ENCODE data around the gene RGL2. TPM values are rescaled to one million over a fixed set of nuclear protein-coding genes. Genes with fewer than 3 reads are reported as not detected.

RGL2 gene
- total and polyA plus RNA-seq, 10 of the 15 experiments (the other 5 are each of a cell fraction or from before 2014, with no cell fraction given): 0.84 to 21.2 (median 6.8) TPM

DNA sequence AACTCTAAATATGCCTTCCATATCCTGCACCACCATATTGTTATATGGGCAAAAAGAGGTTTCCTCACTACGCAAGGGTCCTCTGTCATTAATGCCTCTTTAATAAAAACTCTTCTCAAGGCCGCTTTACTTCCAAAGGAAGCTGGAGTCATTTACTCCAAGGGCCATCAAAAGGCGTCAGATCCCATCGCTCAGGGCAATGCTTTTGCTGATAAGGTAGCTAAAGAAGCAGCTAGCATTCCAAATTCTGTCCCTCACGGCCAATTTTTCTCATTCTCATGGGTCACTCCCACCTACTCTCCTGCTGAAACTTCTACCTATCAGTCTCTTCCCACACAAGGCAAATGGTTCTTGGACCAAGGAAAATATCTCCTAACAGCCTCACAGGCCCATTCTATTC is 49.1 kb upstream of the RGL2 start:
- ChIA-PET POLR2A (no interaction called here), SMC1A (ENCODE audit: uncharacterized antibody, unreplicated experiment) (no interaction called here), RAD21 (ENCODE audit: unreplicated experiment) (interaction anchor here (1.3 kb wide), 1 partner anchor 48 kb away, joined by 4 read pairs; no protein-coding TSS in a partner anchor), CTCF (interaction anchor here (0.6 to 1.2 kb wide), 2 partner anchors 28 to 36 kb away, joined by 3 read pairs; no protein-coding TSS in a partner anchor)
- ATAC-seq (no peak), FAIRE-seq (no peak), DNase-seq (ENCODE audit: low read depth, low spot score) (no peak)
- H3K36me3 ChIP-seq (ENCODE audit: control insufficient read depth in 2 of 2, insufficient read depth in 2 of 2, low read length in 1 of 2): no peaks in the 10 kb centered on the region
- no peaks in the 10 kb centered on the region for H3K27me3 ChIP-seq (replicated peaks in 1 of 2; ENCODE audit: control insufficient read depth in 2 of 2, insufficient read depth in 2 of 2, low read length in 1 of 2)
- no peak overlapping the region for H3K4me3 ChIP-seq
- 86% methylated on average over 5 of the region's 5 CpGs for whole genome bisulfite sequencing (ENCODE audit: insufficient coverage, insufficient replicate concordance, low lambda C conversion rate, missing lambda C conversion rate)
- intact Hi-C loops (cut with micrococcal nuclease; ENCODE audit: unreplicated experiment): no loop called here
- no peaks in the 10 kb centered on the region for H4K20me1 ChIP-seq (ENCODE audit: control insufficient read depth, insufficient read depth)
- no peaks in the 10 kb centered on the region for H3K79me2 ChIP-seq (ENCODE audit: control insufficient read depth, insufficient read depth, low read length)
- no peak overlapping the region for H3K9ac ChIP-seq (ENCODE audit: control insufficient read depth, insufficient read depth, low read length)
- H3K27ac ChIP-seq (ENCODE audit: control insufficient read depth, insufficient read depth): no peak overlapping the region
- BruUV-seq (replicated peaks): no TSS peak
- no peak overlapping the region for H2AFZ ChIP-seq (ENCODE audit: control insufficient read depth, low read depth, low read length)
- peaks cover 15% of the 10 kb centered on the region for H3K4me1 ChIP-seq (ENCODE audit: control insufficient read depth, insufficient read depth, low read length)
- no peaks in the 10 kb centered on the region for H3K9me3 ChIP-seq (replicated peaks; ENCODE audit: control insufficient read depth, insufficient read depth, low read length)
- H3K4me2 ChIP-seq (ENCODE audit: control insufficient read depth, insufficient read depth): no peak overlapping the region
- in situ Hi-C loops (cut with MboI): no loop called here
- TF ChIP-seq BCL11A (IDR thresholded peaks at IDR 0.05; ENCODE audit: low read depth, low read length) (no peak), ZNF622 (IDR thresholded peaks at IDR 0.05) (no peak), FOXM1 (IDR thresholded peaks at IDR 0.05; ENCODE audit: low read depth, low read length) (no peak), ZBTB40 (IDR thresholded peaks at IDR 0.05; ENCODE audit: borderline replicate concordance) (no peak), SMARCA5 (IDR thresholded peaks at IDR 0.05) (no peak), WRNIP1 (IDR thresholded peaks at IDR 0.05; ENCODE audit: borderline replicate concordance, low read depth, low read length) (no peak), RCOR1 (conservative IDR thresholded peaks at IDR 0.05; ENCODE audit: low read depth, low read length) (no peak), ZBTB4 (CRISPR knock-in tag; IDR thresholded peaks at IDR 0.05) (no peak), NFIC (IDR thresholded peaks at IDR 0.05; ENCODE audit: low read depth, low read length) (no peak), MEF2A (IDR thresholded peaks at IDR 0.05; ENCODE audit: insufficient read depth, low read depth, low read length) (no peak), BRCA1 (IDR thresholded peaks at IDR 0.05; ENCODE audit: low read depth, low read length) (no peak), POU2F2 (IDR thresholded peaks at IDR 0.05; ENCODE audit: borderline replicate concordance, low read depth, low read length) (no peak), ETV6 (conservative IDR thresholded peaks at IDR 0.05 in 1 of 2, IDR thresholded peaks at IDR 0.05 in 1 of 2; ENCODE audit: borderline replicate concordance in 1 of 2, low read depth in 1 of 2) (no peak)
- TF ChIP-seq, protein P1, sequence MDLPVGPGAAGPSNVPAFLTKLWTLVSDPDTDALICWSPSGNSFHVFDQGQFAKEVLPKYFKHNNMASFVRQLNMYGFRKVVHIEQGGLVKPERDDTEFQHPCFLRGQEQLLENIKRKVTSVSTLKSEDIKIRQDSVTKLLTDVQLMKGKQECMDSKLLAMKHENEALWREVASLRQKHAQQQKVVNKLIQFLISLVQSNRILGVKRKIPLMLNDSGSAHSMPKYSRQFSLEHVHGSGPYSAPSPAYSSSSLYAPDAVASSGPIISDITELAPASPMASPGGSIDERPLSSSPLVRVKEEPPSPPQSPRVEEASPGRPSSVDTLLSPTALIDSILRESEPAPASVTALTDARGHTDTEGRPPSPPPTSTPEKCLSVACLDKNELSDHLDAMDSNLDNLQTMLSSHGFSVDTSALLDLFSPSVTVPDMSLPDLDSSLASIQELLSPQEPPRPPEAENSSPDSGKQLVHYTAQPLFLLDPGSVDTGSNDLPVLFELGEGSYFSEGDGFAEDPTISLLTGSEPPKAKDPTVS (IDR thresholded peaks at IDR 0.05; ENCODE audit: low read depth, low read length): no peak
- TF ChIP-seq, protein P2, sequence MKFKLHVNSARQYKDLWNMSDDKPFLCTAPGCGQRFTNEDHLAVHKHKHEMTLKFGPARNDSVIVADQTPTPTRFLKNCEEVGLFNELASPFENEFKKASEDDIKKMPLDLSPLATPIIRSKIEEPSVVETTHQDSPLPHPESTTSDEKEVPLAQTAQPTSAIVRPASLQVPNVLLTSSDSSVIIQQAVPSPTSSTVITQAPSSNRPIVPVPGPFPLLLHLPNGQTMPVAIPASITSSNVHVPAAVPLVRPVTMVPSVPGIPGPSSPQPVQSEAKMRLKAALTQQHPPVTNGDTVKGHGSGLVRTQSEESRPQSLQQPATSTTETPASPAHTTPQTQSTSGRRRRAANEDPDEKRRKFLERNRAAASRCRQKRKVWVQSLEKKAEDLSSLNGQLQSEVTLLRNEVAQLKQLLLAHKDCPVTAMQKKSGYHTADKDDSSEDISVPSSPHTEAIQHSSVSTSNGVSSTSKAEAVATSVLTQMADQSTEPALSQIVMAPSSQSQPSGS (IDR thresholded peaks at IDR 0.05; ENCODE audit: low read length): no peak
